Breast epithelium (tissue), 4 donors: Measurements from ENCODE around the gene ANAPC2. TPM values are rescaled to one million over a fixed set of nuclear protein-coding genes. Genes with fewer than 3 reads are reported as not detected.
A peak's percentile ranks its signal among the peaks of the same experiment; 100 is the strongest.

ENCODE experiments used
- DNase-seq, 2 donors: peaks; one replicate each; pipeline ENCODE4 v3.0.0-alpha.2; 2019; ENCODE audit warnings: low spot score in 2 of 2
- H3K27ac ChIP-seq, 2 donors: fragments of 200-600 bp; sonication (generic) in 1 of 2; one replicate each; pipeline ENCODE4 v1.5.1; 2016 to 2019; ENCODE audit warnings: mild to moderate bottlenecking in 1 of 2
- H3K27me3 ChIP-seq, 2 donors: fragments of 200-600 bp; sonication (generic) in 1 of 2; one replicate each; pipeline versions ENCODE4 v1.5.1 to v1.6.0; 2017 to 2019; ENCODE audit warnings: control low read depth in 1 of 2, mild to moderate bottlenecking in 1 of 2
- H3K36me3 ChIP-seq: fragments of 200-600 bp; one replicate; pipeline ENCODE4 v1.5.1; 2019
- H3K4me1 ChIP-seq, 2 donors: fragments of 200-600 bp; sonication (generic); one replicate each; pipeline ENCODE4 v1.5.1; 2016 to 2019; ENCODE audit warnings: control low read depth in 1 of 2
- H3K4me3 ChIP-seq, 3 donors: fragments of 200-600 bp; sonication (generic); 1 replicate in 2 of 3; 2 replicates in 1 of 3; pipeline ENCODE4 v1.5.1; 2016 to 2019; ENCODE audit warnings: mild to moderate bottlenecking in 3 of 3, moderate library complexity in 2 of 3
- H3K9me3 ChIP-seq, 2 donors: fragments of 200-600 bp; sonication (generic) in 1 of 2; one replicate each; pipeline ENCODE4 v1.5.1; 2016 to 2019; ENCODE audit warnings: control low read depth in 1 of 2
- CTCF ChIP-seq, 3 donors: fragments of 450-650 bp; IDR thresholded peaks; one replicate each; pipeline ENCODE4 v1.5.1; 2016 to 2017; ENCODE audit warnings: antibody characterized with exemption in 3 of 3, mild to moderate bottlenecking in 3 of 3, moderate library complexity in 3 of 3
- POLR2A ChIP-seq: fragments of 450-650 bp; IDR thresholded peaks from one replicate; pipeline ENCODE4 v1.6.1; 2016; ENCODE audit warnings: antibody characterized with exemption, mild to moderate bottlenecking, moderate library complexity
- POLR2AphosphoS5 ChIP-seq, 3 donors: sonication (generic); formaldehyde crosslinking; IDR thresholded peaks; one replicate each; pipeline ENCODE4 v1.6.1; 2017; ENCODE audit warnings: antibody characterized with exemption in 3 of 3
- intact Hi-C: fragments of 100-400 bp; cut with DNase I; formaldehyde crosslinking; loops from one replicate; pipeline ENCODE4 v1.15.1; 2023; ENCODE audit warnings: low total_unique reads
- total RNA-seq, 3 donors: library from RNA; depleted of rRNA; stranded (reverse); fragments of >200 nt; gene quantifications; one replicate each; pipeline ENCODE4 v1.1.0, GENCODE V29; 2016

The ANAPC2 gene
- total RNA-seq, 3 donors from 2014 or later, result 32.0 to 35.7 (median 32.9) TPM

GRCh38 chr9:137189297-137190295, 1.2 kb upstream of the ANAPC2 start:
- no peak for DNase-seq
- Histone ChIP-seq H3K4me3 (peak overlapping the region; percentile 96 to 100 (median 99)), H3K27ac (peak overlapping the region; percentile 92 to 99), H3K4me1 (peaks cover 28 to 34% of the 10 kb centered on the region in 2 donors), H3K36me3 (no peaks in the 10 kb centered on the region), H3K27me3 (no peaks in the 10 kb centered on the region), H3K9me3 (no peaks in the 10 kb centered on the region)
- intact Hi-C loops, result no loop called here
- TF ChIP-seq CTCF (IDR thresholded peaks at IDR 0.05) (peak in 1 of 3 donors; percentile 24), POLR2A (no peak), POLR2AphosphoS5 (IDR thresholded peaks at IDR 0.05) (no peak)

DNA sequence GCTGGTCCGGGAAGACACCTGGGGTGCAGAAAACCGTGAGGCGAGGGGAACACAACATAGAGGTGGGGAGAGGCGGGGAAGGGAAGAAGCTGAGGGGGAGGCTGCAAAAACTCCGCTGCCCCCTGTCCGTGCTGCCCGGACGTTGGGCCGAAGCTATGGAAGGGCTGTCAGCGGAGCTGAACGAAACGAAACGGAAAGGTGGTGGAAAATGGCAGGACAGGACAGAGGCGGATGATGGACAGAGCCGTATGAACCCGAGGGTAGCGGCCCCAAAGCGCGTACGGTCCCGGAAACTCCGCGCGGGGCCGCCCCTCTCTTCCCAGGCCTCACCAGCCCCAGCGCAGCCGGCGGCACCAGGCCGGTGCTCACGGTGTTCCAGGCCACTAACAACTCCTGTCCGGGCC, 272 bp downstream of the ANAPC2 start:
- Histone ChIP-seq H3K36me3 (no peaks in the 10 kb centered on the region), H3K4me3 (peak overlapping the region; percentile 96 to 100 (median 99)), H3K27me3 (no peaks in the 10 kb centered on the region), H3K9me3 (no peaks in the 10 kb centered on the region), H3K4me1 (peaks cover 28 to 31% of the 10 kb centered on the region in 2 donors), H3K27ac (peak overlapping the region; percentile 92 to 99)
- TF ChIP-seq POLR2AphosphoS5 (IDR thresholded peaks at IDR 0.05) (no peak), POLR2A (no peak), CTCF (IDR thresholded peaks at IDR 0.05) (no peak)
- DNase-seq, result no peak
- intact Hi-C loops, result no loop called here

- Histone ChIP-seq H3K9me3 (no peaks in the 10 kb centered on the region), H3K4me3 (peak overlapping the region; percentile 96 to 100 (median 99)), H3K4me1 (peaks cover 28 to 31% of the 10 kb centered on the region in 2 donors), H3K27me3 (no peaks in the 10 kb centered on the region), H3K36me3 (no peaks in the 10 kb centered on the region), H3K27ac (no peak overlapping the region)
- no peak for TF ChIP-seq POLR2A
- TF ChIP-seq CTCF (IDR thresholded peaks at IDR 0.05), result no peak
- no peak for TF ChIP-seq POLR2AphosphoS5 (IDR thresholded peaks at IDR 0.05)
- intact Hi-C loops, result loop anchor here (2.0 kb wide), 1 partner anchor 71 kb away; no protein-coding TSS in a partner anchor
- no peak for DNase-seq
These were observed 974 bp downstream of the ANAPC2 start for GRCh38 chr9:137187386-137187785.

DNA sequence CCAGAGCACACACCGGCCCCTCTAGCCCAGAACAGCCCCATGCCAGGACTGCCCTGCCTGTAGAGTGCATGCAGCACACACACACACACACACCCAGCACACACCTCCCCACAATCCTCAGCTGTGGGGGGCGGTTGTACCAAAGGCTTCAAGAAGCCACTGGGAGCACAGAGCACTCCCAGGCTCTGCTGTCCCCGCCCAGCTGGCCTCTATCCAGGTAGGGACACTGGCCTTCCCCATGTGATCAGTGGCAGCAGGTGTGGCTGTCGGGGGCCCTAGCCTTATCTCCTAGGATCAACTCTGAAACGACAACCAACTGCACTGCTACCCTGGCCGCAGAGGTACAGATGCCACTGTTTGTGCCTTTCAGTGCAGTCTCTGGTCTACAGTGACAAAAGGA, 2.0 kb downstream of the ANAPC2 start:
- peak overlapping the region in 2 of 3 donors; percentile 99 to 100 for H3K4me3 ChIP-seq
- H3K27ac ChIP-seq, result no peak overlapping the region
- intact Hi-C loops, result loop anchor here (2.0 kb wide), 1 partner anchor 70 kb away; no protein-coding TSS in a partner anchor
- H3K36me3 ChIP-seq, result peaks cover 2% of the 10 kb centered on the region
- H3K27me3 ChIP-seq, result no peaks in the 10 kb centered on the region
- H3K4me1 ChIP-seq, result peaks cover 28 to 31% of the 10 kb centered on the region in 2 donors
- TF ChIP-seq CTCF (IDR thresholded peaks at IDR 0.05) (no peak), POLR2AphosphoS5 (IDR thresholded peaks at IDR 0.05) (no peak), POLR2A (no peak)
- no peak for DNase-seq
- no peaks in the 10 kb centered on the region for H3K9me3 ChIP-seq

DNA sequence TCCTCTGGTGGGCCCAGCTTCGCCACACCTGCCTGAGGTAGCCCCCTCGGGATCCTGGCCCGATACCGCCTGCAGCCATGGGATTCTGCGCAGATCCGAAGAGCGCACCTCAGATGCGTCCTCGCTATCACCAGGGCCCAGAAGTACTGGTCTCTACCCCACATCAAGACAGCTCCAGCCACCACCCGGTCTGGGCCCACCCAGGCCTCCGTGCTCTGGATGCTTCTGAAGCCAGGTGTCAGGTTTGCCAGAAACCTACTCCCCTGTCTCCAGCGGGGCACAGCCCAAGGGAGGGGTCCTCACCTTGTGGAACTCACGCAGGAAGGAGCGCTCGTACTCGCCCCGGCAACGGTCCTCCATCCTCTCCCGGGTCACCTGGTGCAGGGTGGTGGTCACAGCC, 2.4 kb downstream of the ANAPC2 start:
- no peaks in the 10 kb centered on the region for H3K27me3 ChIP-seq
- H3K36me3 ChIP-seq, result peaks cover 4% of the 10 kb centered on the region
- intact Hi-C loops, result loop anchor here (2.0 kb wide), 1 partner anchor 69 kb away; no protein-coding TSS in a partner anchor
- TF ChIP-seq CTCF (IDR thresholded peaks at IDR 0.05), result no peak
- no peak for TF ChIP-seq POLR2A
- TF ChIP-seq POLR2AphosphoS5 (IDR thresholded peaks at IDR 0.05), result no peak
- no peak overlapping the region for H3K4me3 ChIP-seq
- no peak for DNase-seq
- no peak overlapping the region for H3K27ac ChIP-seq
- no peaks in the 10 kb centered on the region for H3K9me3 ChIP-seq
- H3K4me1 ChIP-seq, result peaks cover 28 to 31% of the 10 kb centered on the region in 2 donors
